ENCODE measurements around the gene GH2.

DNA sequence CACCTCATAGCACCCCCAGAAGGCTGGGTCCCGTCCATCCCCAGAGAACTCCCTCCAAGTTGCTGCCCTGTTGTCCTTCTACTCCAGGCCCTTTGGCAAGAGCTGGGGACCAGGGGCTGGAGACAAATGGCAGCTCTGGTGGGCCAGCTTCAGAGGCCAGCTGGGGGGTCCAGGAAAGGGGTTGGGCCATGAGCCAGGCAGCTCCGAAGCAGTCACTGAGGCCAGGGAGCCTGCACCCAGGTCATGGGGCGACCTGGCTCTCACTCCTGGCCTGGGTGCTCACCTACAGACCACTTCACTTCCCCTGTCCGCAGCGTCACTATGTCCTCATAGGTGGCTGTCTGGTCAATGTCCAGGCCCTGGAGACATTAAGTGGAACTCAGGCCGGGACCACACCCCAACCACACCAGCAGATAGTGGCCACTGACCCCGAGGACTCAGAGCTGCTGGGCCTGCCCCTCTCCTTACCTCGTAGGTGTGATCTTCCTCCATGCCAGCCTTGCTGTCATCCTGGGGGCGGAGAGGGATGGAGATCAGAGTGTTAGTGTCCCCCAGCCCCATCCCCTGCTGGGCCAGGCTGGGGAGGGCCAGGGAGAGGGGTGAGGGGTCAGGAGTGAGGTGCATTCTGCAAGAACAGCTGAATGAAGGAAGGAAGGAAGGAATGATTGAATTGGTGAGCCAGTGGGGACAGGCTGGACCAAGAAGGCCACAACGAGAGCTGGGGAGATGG is 47.4 kb upstream of the GH2 start:
- TF ChIP-seq, protein P1, sequence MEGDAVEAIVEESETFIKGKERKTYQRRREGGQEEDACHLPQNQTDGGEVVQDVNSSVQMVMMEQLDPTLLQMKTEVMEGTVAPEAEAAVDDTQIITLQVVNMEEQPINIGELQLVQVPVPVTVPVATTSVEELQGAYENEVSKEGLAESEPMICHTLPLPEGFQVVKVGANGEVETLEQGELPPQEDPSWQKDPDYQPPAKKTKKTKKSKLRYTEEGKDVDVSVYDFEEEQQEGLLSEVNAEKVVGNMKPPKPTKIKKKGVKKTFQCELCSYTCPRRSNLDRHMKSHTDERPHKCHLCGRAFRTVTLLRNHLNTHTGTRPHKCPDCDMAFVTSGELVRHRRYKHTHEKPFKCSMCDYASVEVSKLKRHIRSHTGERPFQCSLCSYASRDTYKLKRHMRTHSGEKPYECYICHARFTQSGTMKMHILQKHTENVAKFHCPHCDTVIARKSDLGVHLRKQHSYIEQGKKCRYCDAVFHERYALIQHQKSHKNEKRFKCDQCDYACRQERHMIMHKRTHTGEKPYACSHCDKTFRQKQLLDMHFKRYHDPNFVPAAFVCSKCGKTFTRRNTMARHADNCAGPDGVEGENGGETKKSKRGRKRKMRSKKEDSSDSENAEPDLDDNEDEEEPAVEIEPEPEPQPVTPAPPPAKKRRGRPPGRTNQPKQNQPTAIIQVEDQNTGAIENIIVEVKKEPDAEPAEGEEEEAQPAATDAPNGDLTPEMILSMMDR (conservative IDR thresholded peaks at IDR 0.05; ENCODE audit: low read length): no peak
- TF ChIP-seq EZH2phosphoT487 (IDR thresholded peaks at IDR 0.05; ENCODE audit: borderline replicate concordance): no peak
